Muscle of leg (tissue), 11 donors: Measurements from ENCODE around the gene PNPLA6. TPM values are rescaled to one million over a fixed set of nuclear protein-coding genes. Genes with fewer than 3 reads are reported as not detected.
"Not testable (repeated sequence)": the region's sequence is repeated elsewhere in the genome, so short reads cannot be mapped to it uniquely, and the experiment has no call there.

Source experiments
- DNase-seq: peaks from one replicate; pipeline ENCODE4 v3.0.0; 2013
- H3K27ac ChIP-seq: one replicate; pipeline ENCODE4 v1.5.1; 2013; ENCODE audit warnings: mild to moderate bottlenecking, low read length, control low read depth
- H3K27me3 ChIP-seq: one replicate; pipeline ENCODE4 v1.6.1; 2013; ENCODE audit warnings: low read length; ENCODE audit not compliant: control insufficient read depth, insufficient read depth
- H3K36me3 ChIP-seq: one replicate; pipeline ENCODE4 v1.6.1; 2013; ENCODE audit warnings: low read length; ENCODE audit not compliant: control insufficient read depth, insufficient read depth
- H3K4me1 ChIP-seq: one replicate; pipeline ENCODE4 v1.6.1; 2013; ENCODE audit warnings: low read length; ENCODE audit not compliant: control insufficient read depth, insufficient read depth
- H3K4me3 ChIP-seq: one replicate; pipeline ENCODE4 v1.5.1; 2013; ENCODE audit warnings: low read length, control low read depth
- H3K9me3 ChIP-seq: replicated peaks from 2 replicates; pipeline ENCODE4 v1.6.1; 2013; ENCODE audit warnings: low read depth, low read length; ENCODE audit not compliant: control insufficient read depth
- WGBS: methylation state at CpG from one replicate; pipeline ENCODE4 v1.1.5; 2013; ENCODE audit warnings: missing lambda C conversion rate; ENCODE audit not compliant: insufficient coverage; 5-methylcytosine and 5-hydroxymethylcytosine counted together
- polyA plus RNA-seq, 8 donors: library from polyadenylated mRNA; unstranded; fragments of 120-200 nt; gene quantifications; one replicate each; pipeline versions ENCODE4 v1.2.1 to v1.2.3, GENCODE V29; 2013; ENCODE audit warnings: inconsistent platforms in 1 of 8, low replicate concordance in 1 of 8; ENCODE audit not compliant: insufficient read length in 8 of 8, insufficient read depth in 1 of 8
- total RNA-seq: library from RNA; stranded (reverse); fragments of 120-200 nt; gene quantifications from one replicate; pipeline ENCODE4 v1.2.4, GENCODE V29; 2013

The PNPLA6 gene
- total and polyA plus RNA-seq, 9 donors: 21.9 to 34.9 (median 28.1) TPM

GRCh38 chr19:7565332-7565731, 29.8 kb downstream of the PNPLA6 start:
- H3K36me3 ChIP-seq: peaks cover 10% of the 10 kb centered on the region
- no peak overlapping the region for H3K27ac ChIP-seq
- DNase-seq: no peak
- no peak overlapping the region for H3K4me3 ChIP-seq
- H3K4me1 ChIP-seq: no peaks in the 10 kb centered on the region
- no peaks in the 10 kb centered on the region for H3K27me3 ChIP-seq
- 86% methylated on average over 2 of the region's 5 CpGs for WGBS
- no peaks in the 10 kb centered on the region for H3K9me3 ChIP-seq

GRCh38 chr19:7570761-7571160, 35.2 kb downstream of the PNPLA6 start:
- Histone ChIP-seq H3K27ac (no peak overlapping the region), H3K36me3 (no peaks in the 10 kb centered on the region), H3K27me3 (no peaks in the 10 kb centered on the region), H3K4me1 (no peaks in the 10 kb centered on the region), H3K4me3 (no peak overlapping the region), H3K9me3 (no peaks in the 10 kb centered on the region)
- no CpG with 5 or more reads among the region's 5 CpGs for WGBS
- DNase-seq: no peak

GRCh38 chr19:7575434-7576040, 40.0 kb downstream of the PNPLA6 start:
- Histone ChIP-seq H3K4me1 (no peaks in the 10 kb centered on the region), H3K9me3 (no peaks in the 10 kb centered on the region), H3K4me3 (no peak overlapping the region), H3K27ac (no peak overlapping the region), H3K27me3 (no peaks in the 10 kb centered on the region), H3K36me3 (no peaks in the 10 kb centered on the region)
- no peak for DNase-seq
- WGBS: 93% methylated on average over 3 of the region's 9 CpGs

- H3K4me1 ChIP-seq, H3K27me3 ChIP-seq, H3K27ac ChIP-seq, H3K9me3 ChIP-seq, H3K36me3 ChIP-seq, DNase-seq, H3K4me3 ChIP-seq: not testable (repeated sequence)
- WGBS: 80% methylated on average over 1 of the region's 1 CpG
Measured at GRCh38 chr19:7577422-7577821, 41.9 kb downstream of the PNPLA6 start.

- H3K4me1 ChIP-seq: no peaks in the 10 kb centered on the region
- no peaks in the 10 kb centered on the region for H3K36me3 ChIP-seq
- H3K27me3 ChIP-seq: peaks cover 3% of the 10 kb centered on the region
- no peaks in the 10 kb centered on the region for H3K9me3 ChIP-seq
- H3K27ac ChIP-seq: no peak overlapping the region
- H3K4me3 ChIP-seq: no peak overlapping the region
- DNase-seq: no peak
- 70% methylated on average over 5 of the region's 6 CpGs for WGBS
Measured at GRCh38 chr19:7578127-7578526, 42.6 kb downstream of the PNPLA6 start.

- H3K36me3 ChIP-seq: no peaks in the 10 kb centered on the region
- no peak overlapping the region for H3K27ac ChIP-seq
- no peaks in the 10 kb centered on the region for H3K9me3 ChIP-seq
- H3K4me3 ChIP-seq: no peak overlapping the region
- H3K27me3 ChIP-seq: peaks cover 3% of the 10 kb centered on the region
- WGBS: 73% methylated on average over 6 of the region's 6 CpGs
- no peak for DNase-seq
- no peaks in the 10 kb centered on the region for H3K4me1 ChIP-seq
Measured at GRCh38 chr19:7579182-7579581, 43.7 kb downstream of the PNPLA6 start.

- no peaks in the 10 kb centered on the region for H3K9me3 ChIP-seq
- H3K27me3 ChIP-seq: peaks cover 3% of the 10 kb centered on the region
- no peaks in the 10 kb centered on the region for H3K4me1 ChIP-seq
- no peaks in the 10 kb centered on the region for H3K36me3 ChIP-seq
- WGBS: 69% methylated on average over 8 of the region's 11 CpGs
- H3K4me3 ChIP-seq: no peak overlapping the region
- no peak for DNase-seq
- H3K27ac ChIP-seq: no peak overlapping the region
Measured at GRCh38 chr19:7582446-7582845, 46.9 kb downstream of the PNPLA6 start.

GRCh38 chr19:7589822-7590221, 54.3 kb downstream of the PNPLA6 start:
- WGBS: 67% methylated on average over 1 of the region's 7 CpGs
- no peaks in the 10 kb centered on the region for H3K9me3 ChIP-seq
- no peaks in the 10 kb centered on the region for H3K4me1 ChIP-seq
- no peak overlapping the region for H3K4me3 ChIP-seq
- H3K36me3 ChIP-seq: no peaks in the 10 kb centered on the region
- peaks cover 11% of the 10 kb centered on the region for H3K27me3 ChIP-seq
- DNase-seq: no peak
- no peak overlapping the region for H3K27ac ChIP-seq

GRCh38 chr19:7590256-7590655, 54.7 kb downstream of the PNPLA6 start:
- WGBS: 62% methylated on average over 7 of the region's 8 CpGs
- peaks cover 15% of the 10 kb centered on the region for H3K27me3 ChIP-seq
- H3K27ac ChIP-seq: no peak overlapping the region
- no peaks in the 10 kb centered on the region for H3K9me3 ChIP-seq
- no peaks in the 10 kb centered on the region for H3K36me3 ChIP-seq
- H3K4me3 ChIP-seq: no peak overlapping the region
- no peak for DNase-seq
- no peaks in the 10 kb centered on the region for H3K4me1 ChIP-seq

GRCh38 chr19:7595466-7596133, 60.1 kb downstream of the PNPLA6 start, which contains the start of gene CAMSAP3:
Gene CAMSAP3 (plus strand): TSS chr19:7595863. CDS start chr19:7596003, 140 bp downstream.
- no peaks in the 10 kb centered on the region for H3K36me3 ChIP-seq
- peaks cover 42% of the 10 kb centered on the region for H3K27me3 ChIP-seq
- no peak within 1 kb of the TSS for H3K27ac ChIP-seq
- no peak for DNase-seq
- under 1% methylated on average over 73 of the region's 78 CpGs for WGBS
- no peak within 1 kb of the TSS for H3K4me3 ChIP-seq
- H3K4me1 ChIP-seq: no peaks in the 10 kb centered on the region
- H3K9me3 ChIP-seq: no peaks in the 10 kb centered on the region
